HG03095 (cell line): ENCODE measurements around the gene ELF1.
"Not testable (repeated sequence)": the region's sequence is repeated elsewhere in the genome, so short reads cannot be mapped to it uniquely, and the experiment has no call there.

Source experiments
- ATAC-seq: cut with Tn5 transposase; IDR thresholded peaks from one replicate; pipeline ENCODE4 v1.9.1; 2021; ENCODE audit warnings: moderate library complexity; ENCODE audit not compliant: unreplicated experiment

Gene ELF1

DNA sequence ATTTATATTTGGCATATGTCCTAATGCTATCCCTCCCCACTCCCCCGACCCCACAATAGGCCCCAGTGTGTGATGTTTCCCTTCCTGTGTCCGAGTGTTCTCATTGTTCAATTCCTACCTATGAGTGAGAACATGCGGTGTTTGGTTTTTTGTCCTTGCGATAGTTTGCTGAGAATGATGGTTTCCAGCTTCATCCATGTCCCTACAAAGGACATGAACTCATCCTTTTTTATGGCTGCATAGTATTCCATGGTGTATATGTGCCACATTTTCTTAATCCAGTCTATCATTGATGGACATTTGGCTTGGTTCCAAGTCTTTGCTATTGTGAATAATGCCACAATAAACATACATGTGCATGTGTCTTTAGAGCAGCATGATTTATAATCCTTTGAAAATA is 23.3 kb upstream of the ELF1 start:
- ATAC-seq, result not testable (repeated sequence)

DNA sequence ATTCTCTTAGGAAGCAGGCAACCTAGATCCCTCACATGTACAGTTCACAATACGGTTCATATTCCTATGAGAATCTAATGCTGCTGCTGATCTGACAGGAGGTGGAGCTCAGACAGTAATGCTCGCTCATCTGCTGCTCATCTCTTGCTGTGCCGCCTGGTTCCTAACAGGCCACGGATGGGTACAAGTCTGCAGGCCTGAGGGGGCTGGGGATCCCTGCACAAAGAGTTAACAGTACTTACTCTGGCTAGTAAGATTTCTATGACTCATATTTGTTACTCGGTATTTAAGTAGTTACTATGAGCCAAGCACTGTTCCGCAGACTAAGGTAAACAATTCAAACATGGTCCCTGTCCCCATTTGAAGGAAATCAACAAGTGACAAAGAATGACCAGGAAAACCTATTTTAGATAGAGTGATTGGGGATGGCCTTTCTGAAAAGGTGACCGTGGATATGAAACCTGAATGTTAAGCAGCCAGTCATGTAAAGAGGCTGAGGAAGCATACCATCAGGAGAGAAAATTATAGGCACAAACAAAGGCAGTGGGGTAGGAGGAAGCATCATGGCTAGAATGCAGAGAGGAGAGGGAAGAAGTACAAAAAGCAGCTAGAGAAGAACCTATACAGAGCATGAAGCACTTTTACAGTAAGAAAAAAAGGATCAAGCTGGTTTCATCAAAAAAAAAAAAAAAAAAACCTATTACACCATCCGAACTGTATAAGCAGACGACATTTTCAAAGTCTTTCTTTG is 21.6 kb upstream of the ELF1 start:
- ATAC-seq, result no peak

DNA sequence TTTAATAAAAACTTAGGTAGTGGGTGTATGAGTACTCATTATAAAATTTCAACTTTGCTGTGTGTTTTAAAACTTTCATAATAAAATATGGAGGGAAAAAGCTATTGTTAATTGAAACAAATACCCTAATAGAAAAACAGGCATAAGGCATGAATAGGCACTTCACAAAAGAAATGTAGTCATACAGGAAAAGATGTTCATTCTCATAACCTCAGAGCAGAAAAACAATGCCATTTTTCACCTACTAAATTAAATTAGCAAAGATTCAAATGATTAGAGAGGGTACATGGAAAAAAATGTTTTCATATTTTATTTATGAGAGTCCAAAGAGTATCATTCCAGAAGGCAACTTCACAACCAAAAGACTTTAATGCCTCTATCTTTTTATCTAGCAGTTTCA is 20.6 kb upstream of the ELF1 start:
- no peak for ATAC-seq

DNA sequence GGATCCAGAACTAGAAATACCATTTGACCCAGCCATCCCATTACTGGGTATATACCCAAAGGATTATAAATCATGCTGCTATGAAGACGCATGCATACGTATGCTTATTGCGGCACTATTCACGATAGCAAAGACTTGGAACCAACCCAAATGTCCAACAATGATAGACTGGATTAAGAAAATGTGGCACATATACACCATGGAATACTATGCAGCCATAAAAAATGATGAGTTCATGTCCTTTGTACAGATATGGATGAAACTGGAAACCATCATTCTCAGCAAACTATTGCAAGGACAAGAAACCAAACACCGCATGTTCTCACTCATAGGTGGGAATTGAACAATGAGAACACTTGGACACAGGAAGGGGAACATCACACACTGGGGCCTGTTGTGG is 17.4 kb upstream of the ELF1 start:
- ATAC-seq, result not testable (repeated sequence)

DNA sequence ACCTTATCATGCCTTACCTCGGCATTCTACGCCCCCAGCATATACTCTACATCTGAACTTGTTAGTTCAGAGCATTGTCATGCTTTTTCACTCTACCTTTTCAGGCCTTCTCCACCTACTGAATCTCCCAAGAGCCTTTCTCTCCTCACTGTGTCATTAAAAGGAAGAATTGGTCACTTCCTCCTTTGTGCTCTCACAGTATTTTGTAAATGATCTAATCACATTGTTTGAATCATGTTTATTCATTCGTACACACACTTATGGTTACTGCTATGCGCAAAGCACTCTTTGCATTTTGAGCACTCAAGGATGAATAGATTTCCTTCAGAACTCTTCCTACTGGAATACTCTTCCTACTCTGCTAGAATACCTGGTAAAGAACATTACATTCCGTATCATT is 15.8 kb upstream of the ELF1 start:
- no peak for ATAC-seq

DNA sequence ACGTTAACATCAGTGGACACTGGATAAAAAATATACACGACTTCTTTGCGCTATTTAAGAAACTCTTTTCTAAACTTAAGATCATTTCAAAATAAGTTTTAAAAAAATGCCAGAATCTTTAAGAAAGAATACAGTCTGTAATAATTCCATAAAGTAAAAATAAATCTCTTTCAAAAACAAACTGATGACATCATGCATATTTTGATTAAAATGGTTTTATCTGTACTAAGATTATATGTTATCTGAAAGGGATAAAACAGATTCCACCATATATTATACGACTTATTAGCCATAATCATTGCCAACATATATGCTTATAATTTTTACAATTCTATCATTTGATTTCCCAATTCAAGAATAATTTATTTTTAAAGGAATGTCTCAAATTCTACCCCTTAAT is 15.3 kb upstream of the ELF1 start:
- no peak for ATAC-seq

DNA sequence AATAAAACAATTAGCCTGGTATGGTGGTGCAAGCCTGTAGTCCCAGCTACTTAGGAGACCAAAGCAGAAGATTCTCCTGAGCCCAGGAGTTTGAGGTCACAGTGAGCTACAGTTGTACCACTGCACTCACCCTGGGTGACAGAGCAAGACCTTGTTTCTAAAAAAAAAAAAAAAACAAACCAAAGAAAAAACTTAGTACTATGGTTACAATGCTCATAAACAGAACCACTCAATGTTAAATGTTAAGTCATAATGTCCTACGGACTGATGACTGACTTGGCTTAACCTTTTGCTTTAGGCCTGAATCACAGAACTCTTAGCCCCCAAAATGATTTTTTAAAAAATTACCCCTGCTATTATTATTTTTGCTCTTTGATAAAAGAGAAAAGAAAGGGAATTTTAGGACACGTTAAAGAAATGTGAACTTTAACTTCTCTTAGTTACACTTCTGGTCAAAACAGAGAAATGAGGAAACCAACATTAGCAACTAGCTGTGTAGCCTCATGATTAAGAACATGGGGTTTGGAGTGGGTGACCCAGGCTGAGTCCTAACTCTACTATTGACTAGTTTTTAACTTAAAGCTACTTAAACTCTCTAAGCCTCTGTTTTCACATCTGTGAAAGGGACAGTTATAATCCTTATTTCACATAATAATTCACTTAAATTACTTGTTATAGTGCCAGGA is 13.7 kb upstream of the ELF1 start:
- ATAC-seq, result no peak

DNA sequence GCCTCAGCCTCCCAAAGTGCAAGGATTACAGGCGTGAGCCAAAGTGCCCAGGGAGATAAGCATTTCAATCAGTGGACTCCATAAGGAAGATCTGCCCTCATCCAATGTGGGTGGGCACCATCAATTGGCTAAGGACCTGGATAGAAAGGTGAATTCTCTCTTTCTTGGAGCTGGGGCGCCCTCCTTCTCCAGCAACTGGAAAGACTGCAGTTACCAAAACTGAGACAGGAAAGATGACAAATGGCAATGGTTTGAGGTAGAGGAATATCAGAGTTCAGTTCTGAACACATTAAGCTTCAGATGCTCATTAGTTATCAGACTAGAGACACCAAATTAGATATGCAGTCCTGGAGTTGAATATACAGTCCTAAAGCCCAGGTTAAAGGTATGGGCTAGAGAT is 10.5 kb upstream of the ELF1 start:
- ATAC-seq, result no peak

DNA sequence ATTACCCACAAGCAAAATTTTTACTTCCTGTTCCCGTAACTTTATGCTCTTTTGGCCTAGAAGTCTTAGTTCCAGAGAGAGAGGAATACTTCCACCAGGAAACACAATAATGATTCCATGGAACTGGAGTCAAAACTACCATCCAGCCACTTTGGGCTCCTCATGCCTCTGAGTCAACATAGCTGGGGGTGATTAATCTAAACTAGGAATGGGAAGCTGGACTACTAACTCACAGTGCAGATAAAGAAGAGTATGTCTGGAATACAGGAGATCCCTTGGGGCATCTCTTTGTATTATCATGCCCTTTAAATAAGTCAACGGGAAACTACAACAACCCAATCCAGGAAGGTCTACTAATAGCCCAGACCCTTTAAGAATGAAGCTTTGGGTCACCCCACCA is 8.9 kb upstream of the ELF1 start:
- ATAC-seq, result no peak

DNA sequence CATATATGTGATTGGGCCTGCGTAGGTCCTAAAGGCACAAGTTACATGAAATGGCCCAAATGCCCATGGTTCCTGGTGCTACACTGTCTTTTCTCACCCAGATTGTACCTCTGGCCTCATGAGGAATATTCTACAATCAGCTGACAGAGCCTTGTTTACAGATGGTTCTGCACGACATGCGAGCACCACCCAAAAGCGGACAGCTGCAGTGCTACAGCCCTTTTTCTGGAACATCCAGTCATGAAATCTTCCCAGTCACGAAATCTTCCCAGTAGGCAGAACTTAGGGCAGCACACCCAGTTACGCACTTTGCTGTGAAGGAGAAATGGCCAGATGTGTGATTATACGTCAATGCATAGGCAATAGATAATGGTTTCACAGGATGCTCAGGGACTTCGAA is 7.7 kb upstream of the ELF1 start:
- no peak for ATAC-seq

DNA sequence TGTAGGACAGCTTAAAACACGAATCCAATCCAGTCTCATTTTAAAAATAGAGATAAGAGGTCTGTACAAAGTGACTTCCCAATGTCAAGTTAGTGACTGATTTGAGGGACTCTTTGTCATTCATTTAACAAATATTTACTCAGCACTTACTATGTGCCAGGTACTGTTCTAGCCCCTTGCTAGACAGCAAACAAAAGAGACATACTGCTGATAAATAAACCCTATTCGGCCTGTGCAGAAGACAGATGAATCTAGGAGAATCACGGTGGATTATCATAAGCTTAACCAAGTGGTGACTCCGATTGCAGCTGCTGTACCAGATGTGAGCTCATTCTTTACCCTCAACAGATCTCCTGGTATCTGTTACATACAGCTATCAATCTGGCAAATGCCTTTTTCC is 6.4 kb upstream of the ELF1 start:
- no peak for ATAC-seq

DNA sequence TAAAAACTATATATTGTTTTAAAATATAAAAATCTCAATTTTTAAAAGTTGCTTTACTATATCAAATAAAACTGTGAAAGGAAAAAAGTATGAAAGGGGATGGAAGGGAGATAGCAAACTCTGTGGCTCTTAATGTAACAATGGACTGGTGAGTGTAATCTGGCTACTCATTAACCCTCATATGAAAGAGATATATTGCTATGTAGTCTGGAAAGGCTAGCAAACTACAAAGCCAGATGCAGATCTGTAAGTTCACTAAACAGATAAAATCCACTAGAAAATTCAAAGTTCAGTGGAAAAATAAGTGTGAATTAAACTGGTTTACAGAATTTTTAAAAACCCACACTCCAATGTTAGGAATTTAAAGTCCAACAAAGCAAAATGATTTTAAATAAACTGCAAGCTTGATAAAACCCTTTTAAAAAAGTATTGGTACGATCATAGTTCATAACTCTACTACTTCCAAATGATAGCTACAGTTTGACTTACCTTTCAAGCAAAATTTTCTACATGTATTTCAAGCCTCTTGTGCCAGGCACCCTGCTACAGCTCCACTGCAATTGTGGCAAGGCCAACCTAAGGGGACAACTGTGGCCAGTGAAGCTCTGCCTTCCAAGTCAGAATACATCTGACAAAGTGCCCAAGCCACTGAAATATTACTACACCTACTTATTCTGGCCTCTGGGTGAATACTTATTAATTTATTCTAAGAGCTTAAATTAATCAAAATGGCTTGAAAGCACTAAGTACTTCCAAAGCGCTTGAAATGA is 647 bp upstream of the ELF1 start:
- ATAC-seq, result no peak

DNA sequence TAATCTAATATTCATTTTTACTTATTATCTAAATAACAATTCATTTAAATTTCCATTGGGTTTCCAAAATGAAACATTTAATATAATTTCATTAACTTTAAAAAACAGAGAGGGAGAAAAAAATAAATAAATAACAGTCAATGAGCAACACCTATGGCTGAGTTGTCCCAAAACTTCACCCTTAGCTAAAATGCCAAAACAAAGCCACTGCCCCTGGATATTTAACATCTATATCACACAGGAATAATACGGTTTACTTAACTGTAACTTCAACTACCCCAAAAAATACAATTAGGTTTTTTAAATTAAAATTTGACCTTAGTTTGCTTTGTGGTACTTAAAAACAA is 541 bp downstream of the ELF1 start:
- ATAC-seq, result no peak

DNA sequence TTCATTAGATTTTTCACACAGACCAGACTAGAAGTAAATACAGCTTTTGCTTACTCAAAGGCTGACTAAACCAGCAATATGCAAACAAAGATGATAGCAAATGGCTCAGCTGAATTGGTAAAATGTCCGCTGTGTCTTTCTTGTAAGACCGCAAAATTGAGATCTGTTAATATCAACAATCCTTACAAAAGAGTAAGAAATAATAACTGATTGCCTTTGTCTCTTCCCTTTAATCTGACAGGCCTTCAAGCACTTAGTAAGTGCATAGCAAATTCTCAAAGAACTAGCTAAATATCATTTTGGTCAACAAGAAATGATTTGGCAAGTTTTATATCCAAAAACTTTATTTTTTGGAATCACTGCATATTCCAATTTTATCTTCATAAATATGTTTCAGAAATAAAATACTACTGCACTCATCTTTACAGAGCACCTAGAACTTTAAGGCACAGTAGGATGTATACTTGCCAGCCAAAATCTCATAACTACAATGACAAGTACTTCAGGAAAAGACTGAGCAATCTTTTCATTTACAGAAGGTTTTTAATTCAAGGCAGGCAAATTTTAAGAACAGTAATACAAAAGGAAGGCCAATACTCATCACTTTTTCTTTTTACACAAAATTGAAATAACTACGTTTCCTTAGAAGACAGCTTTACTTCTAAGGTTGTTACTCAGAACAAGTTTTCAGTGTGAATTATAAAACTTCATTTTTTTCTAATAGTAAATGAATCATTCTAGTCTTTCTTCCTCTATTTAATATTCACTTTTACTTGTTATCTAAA is 1.1 kb downstream of the ELF1 start:
- no peak for ATAC-seq

DNA sequence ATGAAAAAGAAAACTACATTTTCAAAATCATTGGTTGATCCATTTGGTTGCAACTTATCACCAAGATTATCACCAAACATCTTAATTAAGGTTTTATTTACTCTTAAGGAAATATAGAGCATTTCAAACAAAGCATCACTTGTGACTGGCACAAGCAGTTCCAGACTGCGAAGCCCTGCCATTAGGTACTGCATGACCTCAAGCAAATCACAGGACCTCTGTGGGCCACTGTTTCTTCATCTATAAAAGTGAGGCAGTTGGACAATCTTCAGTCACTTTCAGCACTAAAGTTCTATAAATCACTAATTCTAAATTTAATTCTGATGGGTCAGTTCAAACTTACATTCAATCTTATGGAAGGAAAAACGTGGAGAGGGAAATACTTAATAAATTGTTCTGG is 2.0 kb downstream of the ELF1 start:
- ATAC-seq, result no peak

DNA sequence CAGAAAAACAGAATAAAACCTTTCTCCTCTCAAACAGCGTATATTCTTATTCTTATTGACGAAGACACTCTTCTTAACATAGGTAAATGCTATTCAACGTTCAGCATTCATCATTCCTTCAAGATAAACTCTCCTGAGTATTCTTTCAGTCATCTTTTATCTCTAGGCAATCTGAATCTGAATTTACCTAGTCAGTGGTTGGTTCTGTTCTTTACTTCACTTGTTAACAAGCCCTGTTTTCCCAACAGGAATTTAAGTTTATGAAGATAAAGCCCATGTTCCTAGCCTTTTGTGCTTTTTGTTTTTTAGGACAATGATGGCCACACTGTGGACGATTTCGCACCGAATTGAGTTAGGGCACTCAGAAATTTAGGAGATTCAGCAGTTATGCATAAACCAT is 3.2 kb downstream of the ELF1 start:
- no peak for ATAC-seq

DNA sequence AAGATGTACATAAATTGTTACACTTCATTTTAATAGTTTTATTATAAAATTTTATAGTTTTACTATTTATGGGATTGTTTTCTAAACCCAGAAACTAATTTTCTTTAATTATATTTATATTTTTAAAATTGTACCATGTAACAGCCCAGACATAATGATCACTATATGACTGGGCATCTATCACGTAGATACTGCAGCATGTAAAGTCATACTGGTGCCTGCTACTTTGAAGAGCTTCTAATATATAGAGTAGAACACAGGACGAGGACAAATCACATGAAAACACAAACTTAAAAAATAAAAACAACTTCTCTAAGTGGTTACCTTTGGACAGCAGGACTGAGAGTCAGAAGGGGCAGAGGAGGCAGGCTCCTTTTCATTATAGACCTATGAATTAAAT is 5.3 kb downstream of the ELF1 start:
- no peak for ATAC-seq

DNA sequence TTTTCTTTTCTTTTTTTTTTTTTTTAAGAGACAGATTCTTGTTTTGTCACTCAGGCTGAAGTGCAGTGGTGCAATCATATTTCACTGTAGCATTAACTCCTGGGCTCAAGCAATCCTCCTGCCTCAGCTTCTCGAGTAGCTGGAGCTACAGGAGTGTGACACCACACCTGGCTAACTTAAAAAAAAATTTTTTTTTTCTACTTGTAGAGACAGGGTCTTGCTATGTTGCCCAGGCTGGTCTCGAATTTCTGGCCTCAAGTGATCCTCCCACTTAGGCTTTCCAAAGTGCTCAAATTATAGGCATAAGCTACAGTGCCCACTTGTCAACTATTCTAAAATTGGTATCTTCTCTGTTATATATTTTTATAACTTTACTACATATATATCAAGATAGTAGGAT is 6.6 kb downstream of the ELF1 start:
- ATAC-seq, result no peak

DNA sequence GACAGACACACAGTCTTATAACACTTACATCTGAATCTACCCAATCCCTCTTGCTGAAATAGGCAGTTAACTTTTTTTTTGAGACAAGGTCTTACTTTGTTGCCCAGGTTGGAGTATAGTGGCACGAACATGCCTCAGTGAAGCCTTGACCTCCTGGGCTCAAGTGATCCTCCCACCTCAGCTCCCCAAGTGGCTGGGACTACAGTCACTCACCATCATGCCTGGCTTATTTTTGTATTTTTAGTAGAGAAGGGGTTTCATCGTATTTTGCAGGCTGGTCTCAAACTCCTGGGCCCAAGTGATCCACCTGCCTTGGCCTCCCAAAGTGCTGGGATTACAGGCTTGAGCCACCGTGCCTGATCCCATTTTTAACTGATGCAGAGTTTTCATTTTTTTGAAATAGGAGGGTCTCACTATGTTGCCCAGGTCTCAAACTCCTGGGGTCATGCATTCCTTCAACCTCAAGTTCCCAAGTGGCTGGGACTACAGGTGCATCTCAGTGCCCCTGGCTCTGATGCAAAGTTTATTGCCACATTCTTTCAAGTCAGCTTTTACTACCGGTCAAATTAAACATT is 7.6 kb downstream of the ELF1 start:
- no peak for ATAC-seq

DNA sequence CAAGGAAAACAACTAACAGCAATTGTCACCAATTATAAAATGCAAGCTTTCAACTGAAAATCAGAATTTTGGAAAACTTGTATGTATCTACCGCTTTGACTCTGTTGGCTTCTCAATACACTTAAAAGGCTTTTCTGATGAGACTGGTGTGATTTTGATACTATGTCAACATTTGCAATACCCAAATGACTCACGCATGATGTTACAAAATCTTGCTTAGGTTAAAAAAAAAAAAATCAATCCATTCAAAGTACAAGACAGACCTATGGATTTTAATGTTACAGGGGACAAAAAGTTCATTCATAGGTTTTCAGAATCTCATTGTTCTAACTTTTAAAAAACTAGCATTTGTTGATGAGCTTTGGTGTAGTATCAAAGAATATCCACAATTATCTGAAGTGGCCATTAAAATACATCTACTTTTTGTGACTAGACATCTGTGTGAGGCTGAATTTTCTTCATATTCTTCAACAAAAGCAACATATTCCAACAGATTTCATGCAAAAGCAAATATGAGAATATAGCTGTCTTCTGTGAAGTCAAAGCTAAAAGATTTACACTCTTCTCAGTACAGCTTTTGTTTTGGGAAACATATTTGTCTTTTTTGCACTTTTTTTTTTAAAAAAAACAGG is 10.7 kb downstream of the ELF1 start:
- ATAC-seq, result no peak

DNA sequence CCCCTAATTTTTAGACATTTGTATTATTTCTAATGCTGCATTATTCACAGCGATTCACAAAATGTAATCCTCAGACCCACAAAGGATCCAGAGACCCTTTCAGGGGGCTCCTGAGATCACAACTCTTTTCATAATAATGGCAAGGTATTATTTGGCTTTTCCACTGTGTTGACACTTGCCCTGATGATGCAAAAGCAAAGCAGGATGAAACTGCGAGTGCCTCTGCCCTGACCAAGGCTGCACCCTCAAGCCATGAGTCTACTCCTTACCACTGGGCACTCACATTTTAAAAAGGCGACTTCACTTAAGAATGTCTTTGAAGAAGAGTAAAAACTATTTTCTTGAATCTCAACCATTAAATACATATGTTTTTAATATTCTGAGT is 11.4 kb downstream of the ELF1 start:
- no peak for ATAC-seq
